HepG2 (cell line): ENCODE results near the gene HNRNPA1. TPM values are rescaled to one million over a fixed set of nuclear protein-coding genes. Genes with fewer than 3 reads are reported as not detected.
A peak's percentile ranks its signal among the peaks of the same experiment; 100 is the strongest.

Source experiments
- ATAC-seq: fragments of 200-7000 bp; cut with Tn5 transposase; 3 replicates; pipeline ENCODE4 v1.9.1; 2020; ENCODE audit warnings: mild to moderate bottlenecking, moderate library complexity
- BruUV-seq: library from RNA; stranded (reverse); fragments of 400-500 nt; replicated peaks from 2 replicates; lab custom pipeline; 2021; lab: Mats Ljungman, UMichigan
- CTCF ChIA-PET: fragments of 300-600 bp; formaldehyde crosslinking; extraction: SDS; loops from one replicate; lab custom pipeline; 2021; ENCODE audit warnings: low total read pairs, inconsistent platforms, low intra/inter-chr PET ratio; lab: Yijun Ruan, JAX
- POLR2A ChIA-PET: fragments of 350-600 bp; sonication (Branson Sonifier 250); formaldehyde crosslinking; loops from one replicate; lab custom pipeline; 2020; ENCODE audit warnings: antibody characterized with exemption, inconsistent platforms; lab: Yijun Ruan, JAX
- DNase-seq: peaks from one replicate; pipeline ENCODE4 v3.0.0-alpha.2; 2015; ENCODE audit warnings: low spot score
- FAIRE-seq: peaks from 3 replicates; lab custom pipeline; 2011; peaks lifted over from hg19 to GRCh38; lab: Jason Lieb, UNC
- H2AFZ ChIP-seq: one replicate; pipeline ENCODE4 v1.6.1; 2011; ENCODE audit warnings: low read length, inconsistent platforms
- H3K27ac ChIP-seq: fragments of 300-600 bp; 3 replicates; pipeline ENCODE4 v1.8.0; 2011; ENCODE audit warnings: mixed run types, mild to moderate bottlenecking, mixed read lengths, low read length, inconsistent platforms; ENCODE audit not compliant: insufficient read depth; ENCODE audit errors: extremely low read length
- H3K27me3 ChIP-seq, 2 experiments: fragments of 200-600 bp in 1 of 2; 2 replicates in 1 of 2; 3 replicates in 1 of 2; pipeline versions ENCODE4 v1.6.0 to v1.8.0; 2011; ENCODE audit warnings: low read length in 2 of 2, mild to moderate bottlenecking in 2 of 2, moderate library complexity in 2 of 2, inconsistent platforms in 1 of 2; ENCODE audit not compliant: insufficient read depth in 2 of 2, control insufficient read depth in 1 of 2
- H3K36me3 ChIP-seq, 2 experiments: fragments of 200-600 bp in 1 of 2; replicated peaks in 1 of 2; 2 replicates in 1 of 2; 3 replicates in 1 of 2; pipeline versions ENCODE4 v1.5.1 to v1.8.0; 2011; ENCODE audit warnings: low read length in 2 of 2, inconsistent platforms in 1 of 2; ENCODE audit not compliant: insufficient read depth in 2 of 2, control insufficient read depth in 1 of 2
- H3K4me1 ChIP-seq: 2 replicates; pipeline ENCODE4 v1.5.1; 2012; ENCODE audit warnings: low read length, inconsistent platforms; ENCODE audit not compliant: insufficient read depth
- H3K4me2 ChIP-seq: 2 replicates; pipeline ENCODE4 v1.6.0; 2011; ENCODE audit warnings: low read depth, low read length, inconsistent platforms
- H3K4me3 ChIP-seq, 3 experiments: fragments of 200-600 bp in 1 of 3; sonication (generic), shearing (Covaris generic) in 1 of 3; replicated peaks in 1 of 3; 2 replicates each; pipeline ENCODE4 v1.5.1; 2011 to 2016; ENCODE audit warnings: low read length in 3 of 3, inconsistent platforms in 2 of 3, low read depth in 2 of 3, mild to moderate bottlenecking in 2 of 3, control low read depth in 1 of 3, mixed read lengths in 1 of 3; ENCODE audit not compliant: insufficient read depth in 1 of 3
- H3K79me2 ChIP-seq: one replicate; pipeline ENCODE4 v1.6.1; 2011; ENCODE audit warnings: low read length, inconsistent platforms; ENCODE audit not compliant: insufficient read depth
- H3K9ac ChIP-seq: 2 replicates; pipeline ENCODE4 v1.6.0; 2011; ENCODE audit warnings: mild to moderate bottlenecking, low read depth, low read length, inconsistent platforms; ENCODE audit not compliant: insufficient read depth
- H3K9me3 ChIP-seq: 2 replicates; pipeline ENCODE4 v1.5.1; 2012; ENCODE audit warnings: mild to moderate bottlenecking, low read length
- H4K20me1 ChIP-seq: 2 replicates; pipeline ENCODE4 v1.6.0; 2011; ENCODE audit warnings: inconsistent platforms, mild to moderate bottlenecking, low read length, moderate library complexity; ENCODE audit not compliant: insufficient read depth
- BCLAF1 ChIP-seq: fragments of 450-650 bp; IDR thresholded peaks from 2 replicates; pipeline ENCODE4 v1.6.1; 2017; ENCODE audit warnings: mild to moderate bottlenecking
- E2F5 ChIP-seq: sonication (generic); formaldehyde crosslinking; conservative IDR thresholded peaks from 2 replicates; pipeline ENCODE4 v1.4.0; 2020; ENCODE audit warnings: missing genetic modification reagents
- MXD4 ChIP-seq: IDR thresholded peaks from 2 replicates; pipeline ENCODE4 v1.6.1; 2016; ENCODE audit warnings: mild to moderate bottlenecking, missing biosample characterization, missing genetic modification reagents
- RFX3 ChIP-seq: IDR thresholded peaks from 2 replicates; pipeline ENCODE4 v1.6.1; 2016; ENCODE audit warnings: missing biosample characterization, missing genetic modification reagents
- RFXAP ChIP-seq: sonication (generic); formaldehyde crosslinking; IDR thresholded peaks from 2 replicates; pipeline ENCODE4 v1.4.0; 2020; ENCODE audit warnings: missing genetic modification reagents, borderline replicate concordance
- THAP11 ChIP-seq: IDR thresholded peaks from 2 replicates; pipeline ENCODE4 v1.6.1; 2016; ENCODE audit warnings: missing biosample characterization, missing genetic modification reagents
- XRCC5 ChIP-seq: fragments of 200-400 bp; formaldehyde crosslinking; optimal IDR thresholded peaks from 2 replicates; pipeline ENCODE3; 2017; ENCODE audit warnings: mild to moderate bottlenecking, low read length
- ZKSCAN5 ChIP-seq: sonication (generic); formaldehyde crosslinking; IDR thresholded peaks from 2 replicates; pipeline ENCODE4 v1.5.1; 2020; ENCODE audit warnings: mild to moderate bottlenecking, missing genetic modification reagents
- ZNF224 ChIP-seq: sonication (generic); formaldehyde crosslinking; IDR thresholded peaks from 2 replicates; pipeline ENCODE4 v1.5.0; 2020; ENCODE audit warnings: mild to moderate bottlenecking, missing genetic modification reagents
- ZNF292 ChIP-seq: sonication (generic); formaldehyde crosslinking; IDR thresholded peaks from 2 replicates; pipeline ENCODE4 v1.8.1; 2022; ENCODE audit warnings: mild to moderate bottlenecking, low read depth, missing genetic modification reagents, borderline replicate concordance
- ZNF589 ChIP-seq: sonication (generic); formaldehyde crosslinking; conservative IDR thresholded peaks from 2 replicates; pipeline ENCODE4 v1.8.0; 2022; ENCODE audit warnings: mild to moderate bottlenecking, moderate library complexity, missing genetic modification reagents
- ZNF619 ChIP-seq: sonication (generic); formaldehyde crosslinking; IDR thresholded peaks from 2 replicates; pipeline ENCODE4 v1.4.0; 2020; ENCODE audit warnings: mild to moderate bottlenecking, missing genetic modification reagents
- ZNF652 ChIP-seq: IDR thresholded peaks from 2 replicates; pipeline ENCODE4 v1.6.1; 2016; ENCODE audit warnings: low read depth, borderline replicate concordance
- ZNF879 ChIP-seq: sonication (generic); formaldehyde crosslinking; IDR thresholded peaks from 2 replicates; pipeline ENCODE4 v1.8.1; 2023; ENCODE audit warnings: missing genetic modification reagents
- WGBS: methylation state at CpG from one replicate; pipeline ENCODE4 v1.1.6; 2017; ENCODE audit warnings: low lambda C conversion rate; 5-methylcytosine and 5-hydroxymethylcytosine counted together
- in situ Hi-C: cut with HindIII; loops from 2 replicates; pipeline ENCODE4 v1.10.0; 2017; ENCODE audit warnings: low pct_unique_long_range_greater_than_20kb; ENCODE audit not compliant: extremely low pct_ligation_motif_present
- intact Hi-C: fragments of 100-400 bp; cut with micrococcal nuclease; formaldehyde crosslinking; loops from one replicate; pipeline ENCODE4 v1.10.0; 2022; ENCODE audit not compliant: unreplicated experiment
- polyA plus RNA-seq, 8 experiments: library from polyadenylated mRNA; depleted of rRNA in 3 of 8; stranded (reverse) in 7 of 8; unstranded in 1 of 8; fragments of >200 nt; fragmentation: Illumina TruSeq in 4 of 8; extraction: Trizol in 4 of 8; gene quantifications; 2 replicates each; pipeline versions ENCODE4 v1.2.1 to v1.2.3, GENCODE V29; 2011 to 2016; ENCODE audit warnings: low read depth in 4 of 8, missing spikeins in 1 of 8, mixed read lengths in 1 of 8; ENCODE audit not compliant: insufficient read depth in 1 of 8
- total RNA-seq, 5 experiments: library from RNA; depleted of rRNA; stranded (reverse); fragments of >200 nt; fragmentation: Illumina TruSeq; extraction: Trizol; gene quantifications; 2 replicates each; pipeline ENCODE4 v1.2.3, GENCODE V29; 2016; ENCODE audit warnings: low read depth in 1 of 5

The HNRNPA1 gene
- total and polyA plus RNA-seq, 2 of the 13 experiments (the other 11 are each of a cell fraction or from before 2014, with no cell fraction given): 535 to 1,820 TPM

GRCh38 chr12:54258201-54258681, 22.3 kb upstream of the HNRNPA1 start:
- no peak for TF ChIP-seq ZKSCAN5 (CRISPR knock-in tag)
- TF ChIP-seq ZNF224: no peak
- no peak for TF ChIP-seq ZNF619 (CRISPR knock-in tag)
- TF ChIP-seq THAP11 (CRISPR knock-in tag): no peak
- TF ChIP-seq XRCC5: no peak
- POLR2A ChIA-PET: interaction anchor here (2.9 kb wide), 1 partner anchor 22 kb away, joined by 12 read pairs; the partner anchor contains the start of genes CBX5 and HNRNPA1
- FAIRE-seq (no peak), DNase-seq (no peak), ATAC-seq (no peak)
- Histone ChIP-seq H3K36me3 (peaks cover 0 to 20% of the 10 kb centered on the region in 2 experiments; a peak in 3 of 5 replicates), H3K9me3 (no peaks in the 10 kb centered on the region), H3K79me2 (no peaks in the 10 kb centered on the region), H4K20me1 (no peaks in the 10 kb centered on the region), H3K4me3 (no peak overlapping the region), H3K9ac (no peak overlapping the region), H2AFZ (no peak overlapping the region), H3K27ac (no peak overlapping the region), H3K27me3 (no peaks in the 10 kb centered on the region), H3K4me1 (peaks cover 11% of the 10 kb centered on the region), H3K4me2 (no peak overlapping the region)
- CTCF ChIA-PET: no interaction called here
- BruUV-seq: no TSS peak
- in situ Hi-C loops: no loop called here
- intact Hi-C loops: no loop called here

GRCh38 chr12:54259194-54260011, 21.1 kb upstream of the HNRNPA1 start:
- no peak overlapping the region for H2AFZ ChIP-seq
- H3K4me2 ChIP-seq: no peak overlapping the region
- 91% methylated on average over 11 of the region's 11 CpGs for WGBS
- ChIA-PET CTCF (no interaction called here), POLR2A (interaction anchor here (2.9 kb wide), 1 partner anchor 20 kb away, joined by 12 read pairs; the partner anchor contains the start of genes CBX5 and HNRNPA1)
- in situ Hi-C loops: no loop called here
- H4K20me1 ChIP-seq: no peaks in the 10 kb centered on the region
- H3K9me3 ChIP-seq: no peaks in the 10 kb centered on the region
- ATAC-seq: no peak
- no peak for FAIRE-seq
- no peak overlapping the region for H3K9ac ChIP-seq
- H3K4me1 ChIP-seq: peaks cover 11% of the 10 kb centered on the region
- H3K79me2 ChIP-seq: no peaks in the 10 kb centered on the region
- H3K27ac ChIP-seq: no peak overlapping the region
- intact Hi-C loops: no loop called here
- BruUV-seq: no TSS peak
- DNase-seq: no peak
- H3K36me3 ChIP-seq: peaks cover 0 to 20% of the 10 kb centered on the region in 2 experiments; a peak in 2 of 5 replicates
- no peaks in the 10 kb centered on the region for H3K27me3 ChIP-seq
- H3K4me3 ChIP-seq: no peak overlapping the region
- TF ChIP-seq BCLAF1: no peak
- no peak for TF ChIP-seq ZNF589 (CRISPR knock-in tag)
- no peak for TF ChIP-seq MXD4 (CRISPR knock-in tag)
- no peak for TF ChIP-seq E2F5 (CRISPR knock-in tag)
- TF ChIP-seq ZNF292 (CRISPR knock-in tag): no peak
- TF ChIP-seq ZNF652 (CRISPR knock-in tag): no peak
- no peak for TF ChIP-seq RFXAP (CRISPR knock-in tag)
- TF ChIP-seq RFX3: peak; percentile 50; the same call in 1 of the 2 replicates
- TF ChIP-seq ZNF879 (CRISPR knock-in tag): no peak
